Lung (tissue), 12 donors: ENCODE results near the gene LPCAT1. TPM values are rescaled to one million over a fixed set of nuclear protein-coding genes. Genes with fewer than 3 reads are reported as not detected.

Experiments used
- ATAC-seq: fragments of 200-7000 bp; cut with Tn5 transposase; one replicate; pipeline ENCODE4 v1.9.1; 2020; ENCODE audit warnings: moderate number of reproducible peaks; ENCODE audit not compliant: insufficient read depth, low FRiP score
- DNase-seq, 3 donors: peaks; one replicate each; pipeline ENCODE4 v3.0.0-alpha.2; 2013 to 2017
- H3K27ac ChIP-seq, 2 donors: one replicate each; pipeline ENCODE4 v1.5.1; 2013; ENCODE audit warnings: mild to moderate bottlenecking in 2 of 2, moderate library complexity in 2 of 2, control low read depth in 1 of 2, inconsistent platforms in 1 of 2, low read depth in 1 of 2, low read length in 1 of 2
- H3K27me3 ChIP-seq, 3 donors: one replicate each; pipeline ENCODE4 v1.5.1; 2013; ENCODE audit warnings: low read length in 2 of 3; ENCODE audit not compliant: control insufficient read depth in 3 of 3, insufficient read depth in 3 of 3
- H3K36me3 ChIP-seq, 4 donors: one replicate each; pipeline ENCODE4 v1.5.1; 2013; ENCODE audit warnings: low read length in 4 of 4, mild to moderate bottlenecking in 1 of 4, moderate library complexity in 1 of 4; ENCODE audit not compliant: control insufficient read depth in 4 of 4, insufficient read depth in 4 of 4
- H3K4me1 ChIP-seq, 5 donors: one replicate each; pipeline ENCODE4 v1.5.1; 2013; ENCODE audit warnings: low read length in 5 of 5, mild to moderate bottlenecking in 2 of 5, moderate library complexity in 1 of 5; ENCODE audit not compliant: control insufficient read depth in 5 of 5, insufficient read depth in 5 of 5
- H3K4me3 ChIP-seq: one replicate; pipeline ENCODE4 v1.5.1; 2013; ENCODE audit warnings: mild to moderate bottlenecking, control low read depth, moderate library complexity
- H3K9ac ChIP-seq, 2 donors: one replicate each; pipeline ENCODE4 v1.5.1; 2013; ENCODE audit warnings: low read length in 2 of 2, control low read depth in 1 of 2; ENCODE audit not compliant: insufficient read depth in 1 of 2
- H3K9me3 ChIP-seq, 4 donors: one replicate each; pipeline ENCODE4 v1.5.1; 2013; ENCODE audit warnings: low read length in 3 of 4, mild to moderate bottlenecking in 1 of 4, moderate library complexity in 1 of 4; ENCODE audit not compliant: control insufficient read depth in 4 of 4, insufficient read depth in 3 of 4
- CTCF ChIP-seq: IDR thresholded peaks from 2 replicates; pipeline ENCODE4 v1.5.1; 2012; ENCODE audit warnings: mild to moderate bottlenecking; ENCODE audit errors: control extremely low read depth, extremely low read depth
- WGBS, 2 donors: extraction: QIAGEN DNeasy Blood & Tissue Kit; methylation state at CpG; one replicate each; pipeline ENCODE4 v1.1.7; 2013; 5-methylcytosine and 5-hydroxymethylcytosine counted together
- polyA plus RNA-seq, 2 donors: library from polyadenylated mRNA; stranded (reverse); fragments of 200-250 nt; gene quantifications; one replicate each; pipeline ENCODE4 v1.2.1, GENCODE V29; 2013
- total RNA-seq, 2 donors: library from RNA; depleted of rRNA in 1 of 2; stranded (reverse); fragments of >200 nt in 1 of 2; gene quantifications; one replicate each; pipeline ENCODE4 v1.2.1, GENCODE V29; 2014 to 2021
- donor health status: control.
- donor health status: control.
- donor health status: Bipolar disorder and iron deficiency.
- donor health status: healthy.
- donor health status: DM: yes; HTN: yes; CAD: no.

LPCAT1 gene
- total and polyA plus RNA-seq, 4 donors, result 198 to 669 (median 443) TPM

GRCh38 chr5:1525624-1526189 lies 1.9 kb upstream of the LPCAT1 start:
- 89 to 94% methylated on average over 8 of the region's 8 CpGs for WGBS, 2 donors
- Histone ChIP-seq H3K27me3 (no peaks in the 10 kb centered on the region), H3K9me3 (no peaks in the 10 kb centered on the region), H3K27ac (no peak overlapping the region), H3K36me3 (no peaks in the 10 kb centered on the region), H3K4me1 (peaks cover 0 to 27% (median 12%) of the 10 kb centered on the region in 5 donors), H3K4me3 (no peak overlapping the region), H3K9ac (no peak overlapping the region)
- no peak for ATAC-seq
- no peak for DNase-seq
- no peak for TF ChIP-seq CTCF

DNA sequence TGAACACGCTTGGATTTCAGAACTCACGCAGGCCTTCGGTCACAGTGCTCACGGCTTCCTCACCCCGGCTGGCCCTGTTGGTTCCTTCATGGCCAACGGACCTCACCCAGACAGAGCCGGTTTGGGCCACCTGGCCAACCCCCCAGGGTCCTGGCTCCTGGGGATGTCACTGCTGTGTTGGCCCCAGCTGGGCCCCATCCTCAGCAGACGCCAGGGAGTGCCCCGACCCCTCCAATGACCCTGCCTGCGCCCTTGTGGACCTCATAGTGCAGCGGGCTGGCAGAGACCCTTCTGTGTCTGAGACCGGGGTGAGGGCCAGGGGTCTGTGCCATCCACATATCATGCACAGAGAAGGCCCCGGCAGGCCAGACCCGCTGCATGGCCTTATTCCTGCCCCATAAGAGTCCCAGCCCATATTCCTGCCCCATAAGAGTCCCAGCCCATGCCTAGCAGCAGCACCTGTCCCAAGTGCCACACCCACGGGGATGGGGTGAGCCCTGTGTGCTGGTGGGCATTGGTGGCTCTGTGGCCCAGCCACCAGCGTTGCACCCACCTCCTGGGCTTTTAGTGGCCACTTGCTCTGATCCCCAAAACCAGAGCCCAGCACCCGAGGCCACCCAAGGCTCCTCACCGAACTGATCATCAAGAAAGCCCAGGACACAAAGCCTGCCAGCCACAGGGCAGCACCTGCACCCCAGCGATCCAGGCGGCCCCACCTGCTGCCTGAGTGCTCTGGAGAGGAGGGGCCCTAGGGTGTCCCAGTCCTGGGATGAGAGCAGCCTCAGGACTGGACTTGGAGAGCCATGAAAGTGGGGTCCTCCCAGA lies 1.3 kb upstream of the LPCAT1 start:
- Histone ChIP-seq H3K9me3 (no peaks in the 10 kb centered on the region), H3K9ac (no peak overlapping the region)
- 92 to 98% methylated on average over 20 of the region's 20 CpGs for WGBS, 2 donors

DNA sequence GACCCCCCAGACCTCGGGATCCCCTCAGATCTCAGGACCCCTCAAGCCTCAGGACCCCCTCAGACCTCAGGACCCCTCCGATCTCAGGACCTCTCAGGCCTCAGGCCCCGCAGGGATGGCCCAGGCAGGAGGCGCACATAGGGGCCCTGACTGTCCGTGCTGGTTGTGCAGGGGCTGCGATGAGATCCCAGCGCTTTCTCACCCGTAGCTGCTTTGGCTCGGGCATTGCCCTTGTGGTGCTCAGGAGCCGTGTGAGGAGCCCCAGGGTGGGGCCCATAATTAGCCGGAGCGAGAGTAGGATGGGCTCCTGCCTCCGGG lies 680 bp upstream of the LPCAT1 start:
- peak overlapping the region; percentile 62 to 63 for H3K27ac ChIP-seq
- no peak overlapping the region for H3K9ac ChIP-seq
- H3K36me3 ChIP-seq, result peaks cover 0 to 9% (median 3%) of the 10 kb centered on the region in 4 donors
- no peak for ATAC-seq
- no peaks in the 10 kb centered on the region for H3K9me3 ChIP-seq
- H3K4me3 ChIP-seq, result peak overlapping the region; percentile 92
- peaks cover 0 to 27% (median 12%) of the 10 kb centered on the region in 5 donors for H3K4me1 ChIP-seq
- H3K27me3 ChIP-seq, result no peaks in the 10 kb centered on the region
- 80 to 88% methylated on average over 13 of the region's 13 CpGs for WGBS, 2 donors
- TF ChIP-seq CTCF, result no peak
- DNase-seq, result no peak

More for the DNA sequence above, 1.3 kb upstream of the LPCAT1 start:
- no peak for DNase-seq
- Histone ChIP-seq H3K4me1 (peaks cover 0 to 27% (median 12%) of the 10 kb centered on the region in 5 donors), H3K36me3 (peaks cover 0 to 3% (median 2%) of the 10 kb centered on the region in 4 donors), H3K27me3 (no peaks in the 10 kb centered on the region), H3K4me3 (no peak overlapping the region), H3K27ac (no peak overlapping the region)
- no peak for TF ChIP-seq CTCF
- no peak for ATAC-seq
